Erythroblast (primary cell): ENCODE measurements around the gene GMIP.

ENCODE experiments used
- GATA1 ChIP-seq: IDR thresholded peaks from 2 replicates; pipeline ENCODE4 v1.6.1; 2011; ENCODE audit warnings: low read depth, mild to moderate bottlenecking, control low read depth, low read length, moderate library complexity
- POLR2A ChIP-seq: IDR thresholded peaks from 2 replicates; pipeline ENCODE4 v1.6.1; 2011; ENCODE audit warnings: mild to moderate bottlenecking, low read length

DNA sequence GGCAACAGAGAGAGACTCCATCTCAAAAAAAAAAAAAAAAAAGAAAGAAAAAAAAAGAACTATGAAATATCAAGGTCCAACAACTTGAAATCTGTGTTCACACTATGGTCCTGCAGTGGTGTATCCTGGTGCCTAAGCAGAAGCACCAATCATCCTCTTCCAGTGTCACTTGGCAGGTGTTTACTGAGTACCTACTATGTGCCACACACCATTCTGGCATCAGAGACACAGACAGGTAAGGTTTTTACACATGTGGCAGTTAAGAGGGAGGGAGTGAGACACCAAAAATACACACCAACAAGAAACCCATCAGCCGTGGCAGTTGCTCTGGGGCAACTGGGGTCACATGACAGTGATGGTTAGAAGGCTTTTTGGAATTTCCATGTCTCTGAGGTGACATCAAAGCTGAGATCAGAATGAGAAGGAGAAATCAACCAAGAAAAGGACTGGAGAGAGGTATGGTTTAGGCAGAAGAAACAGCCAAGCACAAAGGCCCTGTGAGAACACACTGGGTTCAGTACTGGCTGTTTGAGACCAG, 42.6 kb downstream of the GMIP start:
- no peak for TF ChIP-seq POLR2A
- no peak for TF ChIP-seq GATA1
